ENCODE data around the gene TAF15.

Gene TAF15

DNA sequence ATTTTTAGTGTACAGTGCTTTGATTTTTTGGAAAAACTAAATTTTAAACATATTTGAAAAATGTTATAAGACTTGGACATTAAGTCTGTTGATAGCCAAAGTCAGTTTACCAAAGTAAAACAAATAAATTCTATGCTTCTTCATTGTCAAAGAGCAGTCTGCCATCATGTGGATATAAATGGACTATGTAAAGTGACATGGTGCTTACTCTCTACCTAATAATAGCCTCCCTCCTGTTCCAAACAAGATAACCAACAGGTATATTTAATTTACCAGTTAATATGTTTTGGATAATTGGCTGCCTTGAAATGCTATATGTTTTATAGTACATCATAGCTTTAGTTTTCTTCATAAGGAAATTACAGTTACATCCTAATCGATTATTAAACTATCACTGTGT lies 15.9 kb downstream of the TAF15 start:
- DNase-seq, result no peak

DNA sequence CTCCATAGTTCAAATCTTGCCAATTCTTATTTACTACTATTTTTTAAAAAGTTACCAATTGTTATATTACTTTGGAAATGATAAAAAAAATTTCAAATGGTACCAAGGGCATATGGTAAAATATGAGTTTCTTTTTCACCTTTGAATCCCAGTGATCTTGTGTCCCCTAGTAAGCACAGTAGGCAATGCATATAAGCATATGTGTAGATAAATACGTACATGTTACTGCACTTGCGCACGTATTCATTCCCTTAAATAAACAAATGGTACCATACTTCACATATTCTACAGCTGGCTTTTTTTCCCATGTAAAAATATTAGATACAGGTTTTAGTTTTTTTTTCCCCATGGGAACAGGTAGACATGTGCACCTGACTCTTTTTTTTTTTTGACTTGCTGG lies 31.8 kb downstream of the TAF15 start:
- DNase-seq, result no peak

DNA sequence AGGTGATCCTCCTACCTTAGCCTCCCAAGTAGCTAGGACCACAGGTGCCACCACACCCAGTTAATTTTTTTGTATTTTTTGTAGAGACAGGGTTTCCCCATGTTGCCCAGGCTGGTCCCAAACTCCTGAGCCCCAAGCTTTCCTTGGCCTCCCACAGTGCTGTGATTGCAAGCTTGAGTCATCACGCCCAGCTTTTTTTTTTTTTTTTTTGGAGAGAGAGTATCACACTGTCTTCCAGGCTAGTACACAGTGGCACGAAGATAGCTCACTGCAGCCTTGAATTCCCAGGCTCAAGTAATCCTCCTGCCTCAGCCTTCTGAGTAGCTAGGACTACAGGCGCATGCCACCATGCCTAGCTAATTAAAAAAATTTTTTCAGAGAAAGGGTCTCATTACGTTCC lies 32.2 kb downstream of the TAF15 start:
- no peak for DNase-seq

DNA sequence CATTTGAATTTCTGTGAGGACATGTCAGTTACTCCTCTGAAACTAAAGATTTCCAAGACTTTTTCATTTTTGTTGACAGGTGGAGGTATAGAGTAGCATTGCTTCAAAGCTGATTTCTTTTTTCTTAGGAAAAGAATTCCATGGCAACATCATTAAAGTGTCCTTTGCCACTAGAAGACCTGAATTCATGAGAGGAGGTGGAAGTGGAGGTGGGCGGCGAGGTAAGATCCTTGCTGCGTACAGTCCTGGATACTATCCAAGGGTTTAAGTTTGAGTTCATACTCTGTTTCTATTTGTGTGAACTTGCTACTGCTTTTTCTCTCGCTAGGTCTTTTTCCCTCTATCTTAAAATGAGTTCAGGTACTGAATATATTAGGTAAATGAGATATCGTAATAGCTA lies 33.0 kb downstream of the TAF15 start:
- DNase-seq, result no peak

DNA sequence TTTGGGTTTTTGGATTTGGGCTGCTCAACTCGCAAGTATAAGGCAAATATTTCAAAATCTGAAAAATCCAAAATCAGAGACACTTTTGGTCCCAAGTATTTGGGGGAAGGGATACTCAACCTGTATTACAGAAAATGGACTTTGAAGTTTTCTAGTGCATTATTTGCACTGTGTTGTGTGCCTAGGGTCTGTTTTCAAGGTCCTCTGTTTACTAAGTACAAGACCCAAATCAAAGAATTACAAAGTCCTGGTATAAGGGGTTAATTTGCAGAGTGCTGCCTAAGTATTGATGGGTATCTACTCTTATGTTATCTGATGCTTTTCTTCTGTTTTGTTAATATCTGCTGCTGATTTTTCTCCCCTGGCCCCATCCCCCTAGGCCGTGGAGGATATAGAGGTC lies 34.4 kb downstream of the TAF15 start:
- no peak for DNase-seq

DNA sequence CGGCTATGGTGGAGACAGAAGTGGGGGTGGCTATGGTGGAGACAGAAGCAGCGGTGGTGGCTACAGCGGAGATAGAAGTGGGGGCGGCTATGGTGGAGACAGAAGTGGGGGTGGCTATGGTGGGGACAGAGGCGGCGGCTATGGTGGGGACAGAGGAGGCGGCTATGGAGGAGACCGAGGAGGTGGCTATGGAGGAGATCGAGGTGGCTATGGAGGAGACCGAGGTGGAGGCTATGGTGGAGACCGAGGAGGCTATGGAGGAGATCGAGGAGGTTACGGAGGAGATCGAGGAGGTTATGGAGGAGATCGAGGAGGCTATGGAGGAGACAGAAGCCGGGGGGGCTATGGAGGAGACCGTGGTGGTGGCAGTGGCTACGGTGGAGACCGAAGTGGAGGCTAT lies 35.3 kb downstream of the TAF15 start:
- no peak for DNase-seq

DNA sequence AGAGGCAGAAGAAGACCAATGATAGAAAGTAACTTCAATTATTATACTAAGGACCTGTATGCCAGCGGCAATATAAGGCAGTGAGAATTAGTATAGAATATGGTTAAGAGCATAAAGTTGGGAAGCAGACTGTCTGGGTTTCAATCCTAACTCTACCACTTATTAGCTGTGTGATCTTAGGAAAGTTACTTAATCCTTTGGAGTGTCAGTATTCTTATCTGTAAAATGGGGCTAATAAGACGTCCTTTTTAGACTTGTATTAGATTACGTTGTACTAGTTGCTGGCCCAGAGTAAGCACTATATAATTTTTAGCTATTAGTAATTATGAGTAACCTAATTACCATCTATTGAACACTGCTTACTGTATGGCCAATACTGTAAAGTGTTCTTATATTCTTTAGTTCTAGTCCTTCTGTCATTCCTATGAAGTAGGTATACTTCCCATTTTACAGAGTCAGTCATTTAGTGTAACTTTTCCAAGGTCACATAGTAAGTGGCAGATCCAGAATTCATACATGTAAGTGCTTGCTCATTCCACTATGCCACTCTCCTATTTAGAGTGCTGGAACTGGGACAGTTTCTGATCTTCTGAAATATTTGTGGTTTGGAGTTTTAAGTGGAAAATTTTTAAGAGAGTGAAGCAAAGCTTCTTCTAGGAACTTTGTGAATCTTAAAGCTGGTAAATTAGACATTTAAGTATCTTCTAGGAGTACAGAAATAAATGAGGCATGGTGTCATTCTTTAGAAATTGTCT lies 36.9 kb downstream of the TAF15 start:
- DNase-seq, result no peak

DNA sequence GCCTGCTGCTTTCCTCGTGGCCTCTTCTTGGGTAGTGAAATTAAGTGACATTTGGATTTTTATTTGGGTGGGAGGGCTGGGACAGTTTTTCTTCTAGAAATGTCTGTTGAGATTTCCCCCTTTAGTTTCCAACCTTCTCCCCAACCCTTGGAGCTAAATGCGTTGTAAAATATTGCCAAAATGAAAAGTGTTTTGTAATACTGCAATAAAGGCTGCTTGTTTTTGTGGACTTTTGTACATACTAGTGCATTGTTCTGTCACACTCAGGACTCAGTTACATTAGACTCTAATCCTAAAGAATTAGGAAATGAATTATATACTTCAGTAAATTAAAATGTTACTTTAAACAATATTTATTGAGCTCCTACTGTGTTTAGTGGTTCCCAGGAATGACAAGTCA lies 37.7 kb downstream of the TAF15 start:
- DNase-seq, result no peak

DNA sequence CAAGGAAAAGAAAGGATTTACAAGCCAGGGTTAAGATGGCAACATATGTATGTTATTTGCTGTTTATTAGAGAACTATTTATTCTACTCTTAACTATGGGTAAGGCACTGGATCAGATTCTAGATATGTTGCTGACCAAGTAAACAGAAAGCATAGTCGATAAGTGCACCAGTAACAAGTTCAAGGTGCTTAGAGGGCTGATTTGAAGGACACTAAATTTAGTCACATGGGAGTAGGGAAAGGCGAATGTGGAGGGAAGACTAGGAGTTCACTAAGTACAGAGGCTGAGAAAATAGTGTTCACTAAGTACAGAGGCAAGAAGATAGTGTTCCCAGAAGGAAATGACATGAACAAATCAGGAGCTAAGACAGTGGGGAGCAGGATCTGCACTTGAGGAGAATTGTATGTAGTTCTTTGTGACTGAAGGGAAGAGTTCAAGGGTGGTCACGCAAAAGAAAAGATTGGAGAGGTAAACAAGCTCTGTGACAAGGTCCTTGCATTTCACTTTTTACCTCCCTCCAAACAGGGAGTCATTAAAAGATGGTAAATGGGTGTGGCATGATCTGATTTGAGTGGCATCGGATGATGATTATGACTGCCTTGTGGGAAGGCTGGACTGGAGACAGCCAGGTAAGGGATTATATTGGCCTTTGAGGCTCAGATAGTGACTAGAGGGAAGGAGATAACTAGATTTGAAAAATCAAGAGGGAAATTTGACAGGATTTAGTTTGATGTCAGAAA lies 38.5 kb downstream of the TAF15 start:
- DNase-seq, result no peak

DNA sequence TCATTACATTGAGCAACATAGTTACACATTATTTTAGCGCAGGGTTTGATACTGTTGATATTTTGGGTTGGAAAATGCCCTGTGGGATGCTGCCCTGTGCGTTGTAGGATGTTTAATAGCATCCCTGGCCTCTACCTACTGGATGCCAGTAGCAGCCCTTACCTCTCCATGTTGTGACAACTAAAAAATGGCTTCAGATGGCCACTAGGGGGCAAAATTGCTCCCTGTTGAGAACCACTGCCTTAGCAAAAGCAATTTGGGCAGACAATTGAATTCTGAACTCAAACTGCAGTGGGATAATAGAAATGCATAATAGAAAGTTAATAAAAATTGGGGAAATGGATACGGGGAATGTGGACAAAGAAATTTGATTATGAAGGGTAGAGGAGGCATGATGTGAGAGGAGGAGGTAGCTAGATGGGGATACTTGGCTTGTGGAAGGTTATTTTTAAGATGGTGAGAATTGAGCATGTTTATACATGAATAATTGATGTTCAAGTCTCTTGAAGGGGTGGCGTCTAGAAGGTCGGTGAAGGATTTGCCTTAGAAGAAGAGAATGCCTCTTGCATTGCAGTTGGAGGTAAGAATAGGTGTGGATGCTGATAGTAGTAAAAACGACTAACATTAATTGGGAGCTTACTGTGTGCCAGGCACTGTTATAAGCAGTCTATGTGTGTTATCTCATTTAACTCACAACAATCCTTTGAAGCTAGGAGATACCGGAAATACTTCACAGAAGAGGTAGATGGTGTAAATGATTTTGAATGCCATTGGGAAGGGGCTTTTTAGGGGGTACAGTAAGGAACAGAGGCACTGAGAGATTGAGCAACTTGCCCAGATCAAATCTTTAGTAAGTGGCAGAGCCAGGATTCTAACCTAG lies 40.4 kb downstream of the TAF15 start:
- DNase-seq, result peak; percentile 76

DNA sequence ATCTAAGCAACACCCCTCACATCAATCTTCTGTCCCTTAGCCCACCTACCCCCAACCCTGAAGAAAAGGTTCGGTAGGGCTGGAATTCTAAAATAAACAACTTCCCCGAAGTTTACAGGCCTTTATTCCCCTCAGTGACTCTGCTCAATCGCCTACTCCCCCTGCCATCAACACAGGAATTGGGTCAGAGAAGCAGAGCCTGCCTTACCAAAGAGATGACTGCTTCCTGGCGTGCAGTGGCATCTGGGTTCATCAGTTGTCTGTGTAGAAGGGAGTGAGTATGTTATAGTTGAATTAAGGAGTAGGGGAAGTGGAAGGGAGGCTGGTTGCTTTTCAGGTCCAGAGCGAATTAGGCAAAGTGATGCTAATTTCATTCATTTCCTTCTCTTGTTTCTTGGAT lies 46.7 kb downstream of the TAF15 start:
- no peak for DNase-seq

DNA sequence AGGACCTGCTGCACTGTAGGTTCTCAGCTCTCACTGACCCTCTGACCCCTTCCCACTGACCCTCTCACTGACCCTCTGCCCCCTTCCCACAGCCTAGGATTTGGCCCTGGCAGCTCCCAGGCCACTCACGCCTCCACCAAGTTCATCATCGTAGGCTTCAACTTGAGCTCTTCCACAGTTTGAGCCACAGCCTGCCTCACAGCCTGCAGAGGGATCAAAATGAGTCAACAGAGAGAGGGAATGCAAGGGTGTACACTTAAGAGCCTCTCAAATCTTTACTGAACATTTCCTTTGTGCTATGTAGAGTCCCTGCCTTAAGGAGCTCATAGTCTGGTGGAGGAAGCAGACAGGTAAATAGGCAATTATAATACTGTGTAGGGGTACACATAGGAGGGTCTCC lies 47.3 kb downstream of the TAF15 start:
- DNase-seq, result no peak

DNA sequence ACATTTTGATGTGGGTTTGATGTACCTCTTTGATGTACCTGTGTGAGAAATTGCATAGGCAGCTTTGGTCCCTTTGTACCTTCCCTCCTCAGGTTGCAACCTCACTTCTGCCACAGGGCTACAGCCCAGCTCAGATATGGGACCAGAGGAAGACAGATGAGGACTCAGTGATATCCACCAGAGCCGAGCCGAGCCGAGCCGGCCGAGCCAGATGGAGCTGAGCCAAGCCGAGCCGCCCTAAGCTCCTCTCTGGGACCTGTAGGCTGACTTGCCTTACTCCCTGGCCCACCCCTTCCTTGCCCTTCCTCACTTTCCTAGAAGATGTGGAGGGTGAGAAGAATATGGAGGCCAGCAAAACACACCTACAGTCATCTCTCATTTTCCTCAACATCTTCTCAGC lies 55.6 kb downstream of the TAF15 start:
- DNase-seq, result no peak

DNA sequence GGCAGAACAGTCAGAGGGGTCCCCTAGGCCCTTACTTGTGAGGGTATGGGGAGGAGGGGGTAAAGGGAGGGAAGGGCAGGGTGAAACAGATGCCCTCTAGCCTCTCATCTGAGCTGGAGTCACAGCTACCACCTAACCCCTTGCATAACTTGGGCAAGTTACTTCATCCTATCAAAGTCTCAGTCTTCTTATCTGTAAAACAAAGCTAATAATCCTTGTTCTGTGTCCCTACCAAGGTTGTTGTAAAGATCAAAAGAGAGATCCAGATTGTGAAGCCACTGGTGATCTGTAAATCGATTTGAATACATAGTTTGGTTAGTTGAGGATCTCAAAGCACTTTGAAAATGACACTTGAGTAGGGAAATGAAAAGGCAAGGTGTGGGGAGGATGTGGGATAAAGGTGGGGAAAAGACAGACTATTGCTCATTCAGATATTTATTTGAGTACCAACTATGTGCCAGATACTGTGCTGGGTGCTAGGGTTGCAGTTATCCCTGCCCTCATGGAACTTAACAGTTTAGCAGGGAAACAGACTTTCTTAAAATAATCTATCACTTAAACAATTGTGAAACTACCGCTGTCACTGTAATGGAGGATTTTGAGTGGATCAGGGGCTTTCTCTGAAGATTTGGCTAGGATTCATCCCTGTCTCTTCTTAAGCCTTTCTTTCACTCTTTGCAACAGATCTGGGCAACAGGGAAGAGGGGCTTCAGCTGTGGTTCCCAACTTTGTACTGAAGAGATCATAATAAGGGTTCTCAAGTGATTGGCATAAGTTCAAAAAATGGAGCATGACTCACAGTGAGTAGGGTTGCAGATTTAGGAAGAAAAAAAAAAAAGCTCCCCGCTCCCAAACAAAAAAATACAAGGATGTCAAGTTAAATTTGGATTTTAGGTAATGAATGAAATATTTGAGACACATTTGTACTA lies 56.4 kb downstream of the TAF15 start:
- no peak for DNase-seq

DNA sequence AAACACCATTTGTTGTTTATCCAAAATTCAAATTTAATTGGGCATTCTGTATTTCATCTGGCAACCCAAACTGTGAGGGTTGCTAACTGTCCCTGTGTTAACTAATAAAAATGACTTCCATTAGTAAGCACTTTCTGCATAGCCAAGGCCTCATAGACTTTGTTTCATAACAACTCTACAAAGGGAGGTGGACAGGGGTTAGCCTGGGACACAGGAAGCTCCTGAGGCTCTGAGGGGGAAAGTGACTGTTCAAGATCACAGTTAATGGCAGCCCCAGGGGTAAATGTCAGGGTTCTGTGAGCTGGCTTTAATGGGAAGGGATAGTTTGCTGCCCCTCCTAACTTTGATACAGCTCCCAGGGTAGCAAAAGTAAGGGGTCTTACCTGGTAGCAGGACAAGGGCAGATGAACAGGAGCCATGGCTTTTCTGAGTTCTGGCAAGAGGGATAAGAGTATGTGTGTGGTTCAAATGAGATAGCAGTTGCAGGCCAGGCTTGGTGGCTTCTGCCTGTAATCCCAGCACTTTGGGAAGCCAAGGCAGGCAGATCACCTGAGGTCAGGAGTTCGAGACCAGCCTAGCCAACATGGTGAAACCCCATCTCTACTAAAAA lies 57.2 kb downstream of the TAF15 start:
- no peak for DNase-seq

DNA sequence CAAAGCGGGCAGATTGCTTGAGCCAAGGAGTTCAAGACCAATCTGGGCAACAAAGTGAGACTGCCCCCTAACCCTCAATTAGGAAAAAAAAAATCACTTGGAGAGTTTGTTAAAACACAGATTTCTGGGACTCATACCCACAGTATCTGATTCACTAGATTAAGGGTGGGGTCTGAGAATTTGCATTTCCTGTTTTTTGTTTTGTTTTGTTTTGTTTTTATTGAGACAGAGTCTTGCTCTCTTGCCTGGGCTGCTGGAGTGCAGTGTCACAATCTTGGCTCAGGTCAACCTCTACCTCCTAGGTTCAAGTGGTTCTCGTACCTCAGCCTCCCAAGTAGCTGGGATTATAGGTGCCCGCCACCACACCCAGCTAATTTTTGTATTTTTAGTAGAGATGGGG lies 58.3 kb downstream of the TAF15 start:
- no peak for DNase-seq

DNA sequence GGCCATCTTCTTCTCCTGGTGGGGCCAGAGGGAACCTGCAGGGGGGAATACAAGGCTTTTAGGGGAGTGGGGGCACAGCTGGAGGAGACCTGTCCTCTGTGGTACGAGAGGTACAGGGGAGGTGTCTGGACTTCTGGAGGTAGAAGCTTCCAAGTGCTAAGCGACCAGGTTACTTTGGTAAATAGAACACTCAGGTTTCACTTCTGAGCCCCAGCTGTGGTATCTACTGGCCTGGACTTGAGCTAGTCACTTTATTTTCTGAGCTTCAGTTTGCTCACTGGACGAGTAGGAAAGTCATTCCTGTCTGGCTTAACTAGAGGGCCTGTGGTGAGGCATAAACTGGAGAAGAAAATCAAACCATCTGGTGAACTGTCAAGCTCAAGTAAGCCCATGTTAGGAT lies 59.5 kb downstream of the TAF15 start, which contains the start of gene HEATR9:
Gene HEATR9, minus strand, starts transcription at position 155 of the 400 bp plus-strand sequence. Its CDS starts 149 bp downstream, at position 6.
- no peak for DNase-seq

DNA sequence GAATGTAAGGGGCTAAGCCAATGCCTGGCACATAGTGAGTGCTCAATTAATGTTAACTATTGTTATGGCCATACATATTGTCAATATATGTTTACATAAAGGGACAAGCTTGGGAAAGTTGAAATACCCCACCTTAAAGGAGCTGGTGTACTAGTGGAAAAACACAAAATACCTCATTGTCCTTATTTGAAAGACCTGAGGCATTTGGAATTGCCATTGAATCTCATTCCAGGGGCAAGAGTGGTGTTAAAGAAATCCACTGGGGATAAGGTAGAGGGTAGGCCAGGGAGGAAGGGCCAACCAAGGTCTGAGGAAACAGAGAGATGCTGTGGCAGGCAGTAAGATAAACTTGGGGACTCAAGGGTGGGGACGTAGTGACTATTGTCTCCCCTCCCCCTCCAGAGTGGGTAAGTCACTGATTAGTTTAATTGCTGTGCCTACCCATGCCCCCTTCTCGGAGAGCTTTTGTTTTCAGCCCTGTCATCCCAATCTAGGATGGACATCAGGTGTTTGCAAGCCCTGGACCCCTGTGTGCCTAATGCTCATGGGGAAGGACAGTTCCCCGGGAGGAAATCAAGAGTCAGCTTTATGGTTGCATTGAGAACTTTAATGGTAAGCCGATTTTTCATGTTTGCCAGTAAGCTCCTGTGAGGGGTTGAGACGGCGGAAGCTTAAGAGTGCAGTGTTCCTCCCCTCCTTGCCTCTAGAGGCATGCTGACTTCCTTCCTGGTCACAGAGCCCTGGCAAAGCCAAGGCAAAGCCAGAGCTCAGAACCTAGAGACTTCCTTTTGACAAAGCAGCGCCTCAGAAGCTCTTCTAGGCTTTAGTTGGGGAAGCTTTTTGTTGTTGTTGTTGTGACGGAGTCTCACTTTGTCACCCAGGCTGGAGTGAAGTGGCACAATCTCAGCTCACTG lies 61.9 kb downstream of the TAF15 start:
- peak; percentile 40 for DNase-seq

DNA sequence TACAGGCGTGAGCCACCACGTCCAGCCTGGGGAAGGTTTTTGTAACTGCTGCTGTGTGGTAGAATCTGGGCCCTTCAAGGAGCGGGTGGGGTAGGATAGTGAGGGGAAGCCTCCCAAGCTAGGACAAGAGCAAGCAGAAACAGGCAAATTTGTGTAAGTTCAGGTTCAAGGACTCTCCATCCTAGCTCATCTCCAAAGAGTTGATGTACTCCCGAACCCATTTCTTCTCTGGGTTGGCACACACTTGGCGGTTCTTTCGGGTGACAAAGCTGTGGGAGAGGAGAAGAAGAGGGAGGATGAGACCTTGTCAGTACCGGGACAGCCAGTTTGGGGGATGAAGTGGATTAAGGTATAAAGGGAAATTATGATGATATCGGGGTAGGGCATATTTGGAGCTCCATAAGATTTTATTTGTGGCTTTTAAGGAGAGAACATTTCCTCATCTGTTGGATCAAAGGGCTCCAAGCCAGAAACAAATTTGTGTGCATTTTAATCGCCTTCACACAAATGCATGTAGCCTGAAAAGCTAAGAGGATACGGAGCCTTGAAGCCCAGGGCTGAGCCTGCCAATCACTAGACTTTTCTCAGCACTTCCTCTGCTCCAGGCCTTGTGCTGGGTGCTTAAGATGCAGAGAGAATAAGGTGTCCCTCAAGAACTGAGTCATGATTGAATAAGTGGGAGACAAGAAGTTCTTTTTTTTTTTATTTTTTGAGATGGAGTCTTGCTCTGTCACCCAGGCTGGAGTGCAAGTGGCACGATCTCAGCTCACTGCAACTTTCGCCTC lies 63.1 kb downstream of the TAF15 start:
- no peak for DNase-seq

Data from CD4-positive, alpha-beta T cell treated with Interleukin-10 for 1 hour (primary cell).